Measurements from ENCODE around the gene TIMM22.

TIMM22 gene

DNA sequence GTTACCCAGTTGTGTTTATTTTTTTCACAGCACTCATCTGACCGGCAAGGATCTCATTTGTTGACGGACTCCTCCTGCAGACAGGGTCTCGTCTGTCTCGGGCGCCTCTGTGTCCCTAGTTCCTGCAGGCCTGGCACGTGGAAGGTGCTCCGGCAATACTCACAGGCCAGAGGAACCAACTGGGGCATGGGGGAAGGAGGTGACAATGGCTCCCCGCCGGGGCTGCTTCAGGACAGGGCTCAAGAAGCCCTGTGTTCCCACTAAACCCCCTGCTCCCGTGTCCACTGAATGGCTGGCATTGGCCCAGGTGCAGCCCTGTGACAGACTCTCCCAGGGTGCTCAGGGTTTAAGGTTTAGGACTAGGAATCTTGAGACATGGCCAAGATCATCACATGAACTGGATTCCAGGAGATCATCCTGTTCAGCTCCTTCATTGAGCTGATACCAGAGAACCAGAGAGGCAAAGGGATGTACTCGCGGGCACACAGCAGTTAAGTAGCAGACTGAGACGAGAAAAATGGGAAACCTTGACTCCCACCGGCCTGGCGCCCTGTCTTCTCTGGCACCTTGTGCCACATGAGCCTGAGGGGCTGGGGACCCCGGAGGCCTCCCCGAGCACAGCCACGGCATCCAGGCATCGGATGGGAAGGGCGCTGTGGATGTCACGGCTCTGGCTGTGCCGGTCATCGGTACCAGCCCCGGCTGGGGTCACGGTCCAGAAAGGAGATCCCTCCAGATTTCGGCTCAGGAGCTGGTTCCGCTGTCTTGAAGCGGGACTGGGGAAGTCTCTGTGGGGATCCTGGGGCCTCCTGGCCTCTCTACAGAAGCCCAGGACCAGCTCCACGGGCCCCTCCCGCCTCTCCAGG, 29.0 kb downstream of the TIMM22 start:
- DNase-seq = no peak

DNA sequence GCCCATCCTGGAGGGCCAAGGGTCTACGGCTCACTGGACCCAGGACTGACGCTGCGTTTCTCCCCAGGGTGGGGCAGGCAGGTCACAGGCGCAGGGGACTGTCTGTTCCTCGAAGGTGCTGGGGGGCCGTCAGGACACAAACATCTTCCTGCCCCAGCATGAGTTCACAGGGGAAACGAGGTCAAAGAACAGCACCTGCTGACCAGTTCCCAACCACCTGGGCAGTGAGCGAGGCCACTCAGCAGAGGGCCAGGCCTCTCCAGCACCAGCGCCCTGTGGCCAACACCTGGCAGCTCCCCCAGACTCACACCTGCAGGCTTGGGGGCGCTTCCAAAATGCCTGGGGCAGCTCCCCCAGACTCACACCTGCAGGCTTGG, 29.7 kb downstream of the TIMM22 start:
- DNase-seq = no peak

DNA sequence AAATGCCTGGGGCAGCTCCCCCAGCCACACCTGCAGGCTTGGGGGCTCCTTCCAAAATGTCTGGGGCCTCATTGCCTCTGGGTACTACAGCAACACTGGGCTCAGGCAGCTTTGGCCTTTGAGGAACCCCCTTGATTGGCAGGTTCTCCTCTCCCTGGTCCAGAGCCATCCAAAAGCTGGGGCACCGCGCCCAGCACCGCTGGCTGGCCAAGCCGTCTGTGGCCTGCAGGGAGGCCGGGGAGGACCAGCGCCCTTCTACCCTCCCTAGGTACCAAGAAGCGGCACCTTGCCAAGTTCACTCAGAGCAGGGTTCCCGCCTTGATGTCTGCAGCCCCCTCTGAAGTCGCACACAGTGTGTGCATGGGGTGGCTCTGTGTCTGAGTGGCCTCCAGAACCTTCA, 30.1 kb downstream of the TIMM22 start:
- DNase-seq = no peak

DNA sequence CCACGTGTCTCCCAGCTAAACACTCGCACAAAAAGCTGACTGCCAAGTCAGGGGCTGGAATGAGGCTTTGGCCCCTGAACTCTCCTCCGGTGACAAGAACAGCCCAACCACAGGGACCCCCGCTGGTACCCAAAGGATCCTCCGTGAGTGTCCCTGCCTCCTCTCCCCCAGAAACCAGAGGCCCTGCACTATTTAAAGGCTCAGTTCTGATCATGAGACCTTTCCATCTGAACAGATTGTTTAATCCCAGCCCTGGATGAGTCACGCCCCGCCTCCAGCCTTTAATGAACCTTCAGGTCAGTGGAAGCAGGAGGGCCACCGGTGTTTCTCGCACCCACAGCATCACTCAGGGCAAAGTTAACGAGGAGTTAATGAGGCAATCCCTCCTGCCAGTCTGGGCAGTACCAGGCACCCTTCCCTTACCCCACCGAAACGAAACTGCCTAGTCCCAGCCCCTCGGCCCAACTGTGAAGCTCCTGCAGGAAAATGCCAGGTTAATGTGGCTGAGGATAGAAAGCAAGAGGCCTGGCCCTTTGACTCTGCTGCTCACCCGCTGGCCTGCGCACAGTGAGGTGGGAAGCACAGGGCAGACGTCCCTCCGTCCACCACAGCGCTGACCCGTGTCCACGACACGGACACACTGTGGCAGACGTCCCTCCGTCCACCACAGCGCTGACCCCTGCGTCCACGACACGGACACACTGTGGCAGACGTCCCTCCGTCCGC, 32.4 kb downstream of the TIMM22 start:
- DNase-seq = no peak

DNA sequence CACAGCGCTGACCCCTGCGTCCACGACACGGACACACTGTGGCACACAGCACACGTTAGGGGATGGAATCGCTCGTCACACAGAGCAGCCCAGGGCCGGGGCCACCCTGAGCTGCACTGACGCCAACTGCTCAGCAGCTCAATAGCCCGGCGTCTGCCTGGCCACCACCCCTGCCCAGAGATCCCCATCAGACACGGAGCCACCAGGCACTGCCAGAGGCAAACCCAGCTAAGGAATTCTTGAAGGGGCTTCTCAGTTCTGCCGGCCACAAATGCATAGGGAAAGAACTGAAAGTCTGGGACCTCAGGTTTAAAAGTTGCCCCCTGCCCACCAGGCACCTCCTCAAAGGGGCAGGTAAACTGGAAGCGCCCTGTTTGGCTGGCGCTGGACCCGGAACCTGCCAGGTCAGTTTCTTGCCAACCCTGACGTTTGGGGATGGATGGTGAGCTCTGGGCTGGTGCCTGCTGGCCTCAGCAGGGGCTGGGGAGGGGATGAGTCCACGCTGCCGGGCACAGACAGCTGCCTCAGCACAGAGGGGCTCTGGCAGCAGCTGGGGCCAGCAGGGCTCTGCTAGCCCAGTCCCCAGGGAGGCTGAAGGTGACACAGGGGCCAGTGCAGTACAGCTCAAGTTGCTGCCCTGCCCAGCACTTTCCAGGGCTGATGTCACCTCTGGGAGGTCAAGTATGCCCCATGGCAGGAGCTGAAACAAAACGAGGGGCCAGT, 33.2 kb downstream of the TIMM22 start:
- DNase-seq = no peak

DNA sequence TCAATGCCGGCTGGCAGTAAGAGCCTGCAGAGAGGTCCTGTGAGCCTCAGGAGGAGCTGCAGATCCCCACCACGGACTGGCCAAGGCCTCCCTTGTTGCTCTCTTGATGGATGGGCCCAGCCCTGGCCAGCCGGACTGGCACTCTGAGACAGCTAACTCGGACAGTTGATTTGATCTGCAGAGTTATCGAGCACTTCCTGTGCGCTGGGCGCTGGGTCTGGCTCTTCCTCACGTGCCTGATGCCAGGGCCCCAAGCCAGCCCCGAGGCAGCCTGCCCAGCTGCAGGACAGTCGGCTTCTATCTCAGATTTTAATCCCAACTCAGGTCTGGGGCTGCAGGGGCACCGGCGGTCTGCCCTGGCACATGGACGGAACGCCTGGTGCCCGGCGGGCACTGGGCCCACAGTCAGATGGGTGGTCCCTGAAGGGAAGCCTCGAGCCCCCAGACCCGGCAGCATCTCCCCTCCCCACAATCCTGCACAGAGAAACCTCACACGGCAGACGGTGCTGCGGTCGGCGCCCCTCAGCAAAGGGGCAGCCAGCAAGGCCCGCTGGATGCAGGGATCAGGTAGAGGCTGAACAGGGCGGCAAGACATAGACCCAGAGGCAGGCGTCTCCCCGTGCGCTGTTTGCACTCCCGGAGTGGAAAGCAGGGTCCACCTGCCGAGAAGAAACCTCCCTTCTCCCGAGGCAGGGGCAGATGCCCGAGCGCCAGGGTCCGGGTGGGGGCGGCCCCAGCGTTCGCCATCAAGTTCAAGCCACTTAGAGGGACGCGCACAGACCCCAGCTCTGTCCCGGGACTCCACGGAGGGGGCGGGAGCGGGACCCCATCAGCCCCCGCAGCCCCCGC, 34.0 kb downstream of the TIMM22 start:
- no peak for DNase-seq

DNA sequence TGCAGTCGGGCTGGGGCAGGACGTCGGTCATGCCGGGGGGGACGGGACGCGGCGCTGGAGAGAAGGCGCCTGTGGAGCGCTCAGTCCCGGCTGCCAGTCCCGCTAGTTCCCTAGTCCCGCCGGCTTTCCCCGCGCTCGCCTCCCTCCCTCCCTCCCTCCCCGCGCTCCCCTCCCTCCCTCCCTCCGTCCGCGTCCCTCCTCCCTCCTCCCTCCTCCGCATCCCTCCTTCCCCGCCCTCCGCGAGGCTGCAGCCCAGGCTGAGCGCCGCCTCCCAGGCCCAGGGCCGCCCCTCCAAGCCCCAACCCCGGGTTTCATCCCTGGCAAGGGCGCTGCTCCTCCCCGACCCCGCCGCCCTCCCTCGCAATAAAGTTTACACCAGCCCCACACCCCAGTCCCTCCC, 34.8 kb downstream of the TIMM22 start:
- no peak for DNase-seq

DNA sequence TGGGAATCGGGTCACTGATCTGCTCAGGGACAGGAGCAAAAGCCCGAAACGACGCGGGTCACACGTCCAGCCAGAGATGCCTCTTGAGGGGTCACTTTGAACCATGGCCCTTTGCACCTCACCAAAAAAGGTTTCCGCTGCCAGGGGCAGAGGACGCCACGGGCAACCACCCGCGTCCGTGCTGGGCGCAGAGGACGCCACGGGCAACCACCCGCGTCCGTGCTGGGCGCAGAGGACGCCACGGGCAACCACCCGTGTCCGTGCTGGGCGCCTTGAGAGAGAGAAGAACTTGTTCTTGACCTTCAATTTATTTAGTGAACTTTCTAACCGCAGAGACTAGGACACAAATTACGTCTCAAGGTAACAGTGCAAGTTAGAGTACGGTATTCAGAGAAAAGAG, 35.5 kb downstream of the TIMM22 start:
- DNase-seq = no peak

DNA sequence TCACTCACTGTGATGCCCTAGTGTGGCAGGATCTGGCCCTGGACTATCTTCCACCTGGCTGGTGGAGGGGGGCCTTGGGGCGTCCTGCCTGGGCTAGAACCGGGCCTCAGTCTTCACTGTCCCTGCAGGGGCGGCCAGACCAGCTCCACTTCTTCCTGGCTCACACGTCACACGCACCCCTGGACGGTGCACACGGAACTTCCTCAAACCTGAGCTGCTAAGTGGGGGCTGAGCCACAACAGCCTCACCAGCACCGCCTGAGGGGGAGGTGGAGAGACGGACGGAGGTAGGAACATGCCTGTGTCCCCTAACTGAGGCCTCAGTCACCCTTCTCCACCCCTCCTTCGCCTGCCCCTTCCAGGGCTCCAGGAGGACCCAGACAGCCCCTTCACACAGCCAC, 36.6 kb downstream of the TIMM22 start:
- no peak for DNase-seq

DNA sequence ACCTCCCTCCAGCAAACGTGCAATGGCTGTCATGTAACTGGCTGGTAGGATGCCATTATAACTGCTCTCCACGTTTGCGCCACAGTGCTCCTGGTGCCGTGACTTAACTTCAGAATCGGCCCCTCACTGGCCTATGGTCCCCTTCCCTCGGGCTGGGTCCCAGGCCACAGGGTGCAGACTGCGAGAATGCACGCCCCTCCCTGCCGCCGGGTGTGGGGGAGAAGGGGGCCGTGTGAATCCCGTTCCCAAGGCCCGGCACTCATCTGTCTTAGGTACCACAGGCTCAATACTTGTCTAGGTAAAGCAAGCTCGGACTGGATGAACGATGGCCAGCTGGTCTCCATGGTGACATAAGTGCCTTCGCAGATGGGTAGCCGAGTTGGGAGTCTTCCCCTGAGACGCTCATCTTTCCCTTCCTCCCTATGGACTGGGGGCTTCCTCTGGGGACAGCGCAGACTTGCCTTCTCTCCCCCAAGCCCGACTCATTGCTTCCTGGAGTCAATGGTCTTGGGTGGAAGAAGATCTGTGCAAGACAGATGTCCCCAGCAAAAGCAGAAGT, 37.8 kb downstream of the TIMM22 start:
- DNase-seq = no peak

DNA sequence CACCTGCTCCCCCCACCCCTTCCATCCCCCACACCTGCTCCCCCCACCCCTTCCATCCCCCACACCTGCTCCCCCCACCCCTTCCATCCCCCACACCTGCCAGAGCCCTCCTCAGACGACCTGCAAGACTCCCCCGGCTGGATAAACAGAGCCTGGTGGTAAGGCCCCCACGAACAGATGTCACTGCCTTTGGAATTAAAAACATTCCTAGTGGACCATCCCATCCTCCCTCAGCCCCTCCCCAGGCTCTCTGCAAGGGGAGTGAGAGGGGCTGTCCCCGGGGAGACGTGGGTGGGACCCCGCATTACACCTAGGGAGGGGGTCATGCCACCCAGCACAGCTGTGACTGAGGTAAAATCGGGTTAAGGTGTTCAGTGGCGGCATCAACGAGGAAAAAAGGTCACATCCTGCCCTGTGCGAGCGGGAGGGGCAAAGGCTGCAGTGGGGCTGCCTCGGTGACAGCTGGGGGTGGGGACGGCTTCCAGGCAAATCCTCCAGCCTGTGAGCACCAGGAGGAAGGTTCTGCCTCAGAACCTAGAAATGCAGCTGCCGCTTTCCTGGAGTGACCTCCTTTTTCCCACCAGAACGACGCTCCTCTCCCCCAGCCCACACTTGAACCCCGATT, 38.7 kb downstream of the TIMM22 start:
- no peak for DNase-seq

DNA sequence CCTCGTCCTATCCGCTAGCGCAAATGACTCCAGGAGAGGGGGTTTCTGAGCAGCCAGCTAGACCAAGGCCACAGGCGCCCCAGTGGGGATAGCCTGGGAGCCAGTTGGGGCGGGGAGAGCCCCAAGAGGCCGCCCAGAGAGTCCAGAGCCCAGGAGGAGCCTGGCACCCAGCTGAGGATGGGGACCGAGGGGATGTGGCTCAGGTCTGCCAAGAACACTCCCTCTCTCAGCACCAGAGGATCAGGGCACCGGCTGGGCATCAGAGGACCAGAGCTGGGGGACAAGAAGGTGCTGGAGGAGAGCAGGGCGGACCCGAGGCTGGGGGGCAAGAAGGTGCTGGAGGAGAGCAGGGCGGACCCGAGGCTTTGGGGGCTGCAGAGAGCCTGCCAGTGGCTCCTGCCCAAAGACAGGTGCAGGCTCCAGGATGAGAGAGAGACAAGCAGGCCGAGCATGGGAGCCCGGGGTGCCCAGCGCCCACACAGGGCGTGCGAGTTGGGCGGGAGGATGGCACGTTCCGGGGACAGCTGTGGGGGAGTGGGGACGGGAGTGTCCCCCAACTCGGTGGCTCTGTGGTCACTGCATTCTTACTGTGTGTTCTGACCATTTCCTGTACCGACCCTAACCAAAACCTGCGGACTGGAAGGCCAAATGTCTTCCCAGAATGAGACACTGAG, 39.4 kb downstream of the TIMM22 start:
- DNase-seq = no peak

DNA sequence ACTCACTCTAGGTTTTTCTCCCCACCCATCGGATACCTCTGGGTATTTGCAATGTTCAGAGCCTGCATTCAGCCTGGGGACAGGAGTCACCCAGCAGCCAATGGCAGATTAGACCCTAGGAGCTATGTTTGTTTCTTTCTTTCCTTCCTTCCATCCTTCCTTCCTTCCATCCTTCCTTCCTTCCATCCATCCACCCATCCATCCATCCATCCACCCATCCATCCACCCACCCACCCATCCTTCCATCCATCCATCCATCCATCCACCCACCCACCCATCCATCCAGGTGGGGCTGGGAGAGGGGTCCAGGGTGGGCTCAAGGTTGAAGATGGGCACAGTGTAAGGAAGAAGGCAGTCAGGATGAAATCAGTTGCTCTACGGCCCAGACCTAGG, 39.9 kb downstream of the TIMM22 start:
- no peak for DNase-seq

DNA sequence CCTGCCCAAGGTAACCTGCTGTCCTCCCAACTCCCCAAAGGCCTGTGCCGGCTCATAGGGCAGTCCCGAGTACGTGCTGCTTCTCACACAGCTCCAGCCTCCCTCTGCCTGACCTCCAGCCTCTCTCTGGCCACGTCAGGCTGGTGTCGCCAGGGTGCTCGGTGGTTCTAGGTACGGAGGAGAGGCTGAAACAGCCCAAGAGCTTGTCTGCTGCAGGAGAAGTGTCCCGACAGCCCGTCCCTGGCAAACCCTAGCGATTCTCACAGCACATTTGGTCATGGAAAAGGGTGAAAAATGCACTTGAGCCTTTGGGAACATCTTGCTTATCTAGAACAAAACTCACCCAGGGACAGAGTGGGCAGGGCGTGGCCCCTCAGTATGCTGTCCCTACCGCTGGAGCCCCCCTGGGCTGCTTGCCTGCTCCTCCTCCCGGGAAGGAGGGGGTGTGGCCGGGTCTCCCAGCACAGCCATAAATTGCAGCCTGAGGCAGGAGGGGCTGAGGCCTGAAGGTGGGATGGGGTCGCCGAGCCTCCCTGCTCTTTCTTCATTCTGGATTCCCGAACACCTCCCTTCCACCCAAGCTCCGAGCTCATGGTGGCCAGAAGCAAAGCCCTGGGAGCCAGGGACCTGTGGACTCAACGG, 40.4 kb downstream of the TIMM22 start:
- no peak for DNase-seq

DNA sequence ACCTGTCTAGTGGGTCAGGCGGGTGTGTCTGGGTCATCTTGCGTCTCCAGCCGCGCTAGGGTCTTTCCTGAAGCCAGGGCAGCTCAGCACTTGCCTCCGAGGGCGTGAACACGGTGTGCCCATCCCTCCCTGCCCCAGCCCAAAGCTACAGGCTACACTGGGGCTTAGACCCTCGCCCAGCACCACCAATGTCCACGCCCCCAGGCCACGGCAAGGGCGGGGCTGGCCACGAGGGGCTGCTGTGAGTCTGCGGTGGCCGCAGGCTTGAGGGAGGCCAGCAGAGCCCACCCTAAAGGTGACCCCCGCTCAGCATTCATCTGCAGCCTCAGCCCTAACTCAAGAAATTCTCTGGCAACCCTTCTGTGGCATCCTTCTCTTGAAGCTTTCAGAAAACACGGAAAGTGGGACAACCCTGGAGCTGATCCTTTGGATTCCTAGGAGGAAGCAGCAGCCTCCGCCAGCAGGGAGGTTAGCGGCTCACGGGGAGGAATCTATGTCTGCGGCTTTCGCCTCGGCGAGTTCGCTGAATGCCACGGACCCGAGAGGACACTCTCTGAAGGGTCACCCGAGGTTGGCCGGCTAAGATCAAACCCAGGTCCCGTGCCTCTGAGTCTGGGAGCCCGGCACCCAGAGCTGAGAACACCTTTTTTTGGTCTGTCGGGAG, 41.7 kb downstream of the TIMM22 start:
- DNase-seq = no peak

DNA sequence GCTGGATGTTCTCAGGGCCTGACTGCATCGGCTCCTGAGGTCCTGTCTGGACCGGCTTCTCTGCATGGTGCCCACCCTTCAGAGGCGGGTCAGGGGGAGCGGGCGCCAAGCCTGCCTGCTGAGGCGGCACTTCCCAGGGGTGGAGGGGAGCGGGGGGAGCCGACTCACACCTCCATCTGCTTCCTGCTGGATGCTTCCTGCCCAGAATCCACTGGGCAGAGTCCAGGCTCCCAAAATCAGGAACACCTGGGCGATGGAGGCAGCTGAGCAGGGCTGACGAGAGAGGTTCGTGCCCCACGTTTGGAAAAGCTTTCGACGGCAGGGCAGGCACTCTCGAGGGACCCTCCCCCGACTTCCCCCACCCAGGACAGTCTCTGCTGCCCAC, 42.2 kb downstream of the TIMM22 start:
- DNase-seq = no peak

DNA sequence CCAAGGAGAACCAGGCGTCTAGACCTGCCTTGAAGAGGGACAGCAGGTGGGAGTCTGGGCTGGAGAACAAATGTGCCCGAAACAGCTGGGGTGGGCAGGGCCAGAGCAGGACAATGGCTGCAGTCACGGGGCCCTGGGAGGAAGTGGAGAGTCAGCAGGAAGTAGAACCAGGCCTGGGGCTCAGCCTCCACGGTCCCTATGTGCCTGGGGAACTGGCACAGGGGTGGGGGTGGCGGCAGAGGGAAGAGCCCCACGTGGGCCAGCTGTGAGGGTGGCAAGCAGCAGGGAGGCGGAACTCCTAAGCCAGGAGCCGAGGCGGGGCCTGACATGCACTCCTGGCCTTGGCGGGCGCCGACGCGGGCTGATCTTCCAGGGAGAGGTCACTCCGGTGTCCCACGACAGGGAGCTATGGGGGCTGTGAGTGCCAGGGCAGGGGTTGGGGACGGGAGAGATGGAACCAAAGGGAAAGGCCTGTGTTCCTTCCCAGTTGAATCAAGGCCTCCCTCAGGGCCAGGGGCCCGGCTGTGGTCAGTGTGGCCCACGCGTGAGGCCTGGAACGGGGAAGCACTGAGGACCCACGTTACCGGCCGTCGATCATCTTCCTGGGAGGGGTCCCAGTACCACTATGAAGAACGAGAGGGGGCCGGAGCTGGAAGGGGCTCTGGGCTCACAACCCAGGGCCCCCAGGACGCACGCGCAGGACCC, 42.7 kb downstream of the TIMM22 start:
- DNase-seq = no peak

DNA sequence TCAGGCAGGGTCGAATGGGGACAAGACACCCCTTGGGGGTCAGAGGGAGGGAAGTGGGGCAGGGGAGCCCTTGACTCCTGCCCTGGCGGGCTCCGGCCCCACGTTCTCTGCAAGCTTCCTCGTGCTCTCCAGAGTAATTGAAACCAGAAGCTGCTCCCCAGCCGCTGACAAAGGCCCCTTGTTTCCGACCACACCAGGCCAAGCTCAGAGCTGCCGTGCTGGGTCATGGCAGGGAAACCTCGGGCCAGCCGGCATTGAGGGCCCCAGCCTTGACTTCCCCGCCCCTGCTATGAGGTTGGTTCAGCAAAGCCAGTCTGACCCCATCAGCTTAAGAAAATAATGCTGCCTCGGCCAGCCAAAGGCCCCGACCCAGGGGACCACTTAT, 43.3 kb downstream of the TIMM22 start:
- DNase-seq = no peak

DNA sequence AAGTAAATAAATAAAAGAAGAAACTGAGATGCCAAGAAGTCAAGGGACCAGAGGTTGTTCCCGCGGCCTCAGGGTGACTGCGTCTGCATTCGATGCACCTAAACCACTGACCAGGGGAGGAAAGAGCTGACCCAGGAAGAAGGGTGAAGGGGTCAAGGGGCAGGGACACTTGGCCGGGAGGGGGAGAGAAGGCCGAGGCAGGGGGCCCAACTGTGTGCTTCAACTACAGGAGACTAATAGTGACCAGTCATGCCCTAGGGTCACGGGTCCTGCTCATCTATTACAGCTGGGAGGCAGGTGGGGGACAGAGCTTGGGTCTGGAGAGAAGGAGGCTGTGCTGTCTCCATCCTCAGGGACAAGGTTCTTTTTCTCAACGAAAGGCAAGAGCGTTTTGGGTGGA, 44.8 kb downstream of the TIMM22 start:
- no peak for DNase-seq

DNA sequence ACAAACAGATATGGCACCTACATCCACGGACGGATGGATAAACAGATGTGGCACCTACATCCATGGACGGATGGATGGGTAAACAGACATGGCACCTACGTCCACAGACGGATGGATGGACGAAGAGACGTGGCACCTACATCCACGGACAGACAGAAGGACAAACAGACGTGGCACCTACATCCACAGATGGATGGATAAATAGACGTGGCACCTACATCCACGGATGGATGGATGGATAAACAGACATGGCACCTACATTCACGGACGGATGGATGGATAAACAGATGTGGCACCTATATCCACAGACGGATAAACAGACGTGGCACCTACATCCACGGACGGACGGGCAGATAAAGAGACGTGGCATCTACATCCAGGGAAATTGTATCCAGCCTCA, 45.6 kb downstream of the TIMM22 start:
- DNase-seq = no peak

All from KG1 (cell line).